HG03039 (cell line): ENCODE measurements around the gene DPY19L1.
"Not testable (repeated sequence)": the region's sequence is repeated elsewhere in the genome, so short reads cannot be mapped to it uniquely, and the experiment has no call there.

Experiments
- ATAC-seq: cut with Tn5 transposase; IDR thresholded peaks from one replicate; pipeline ENCODE4 v1.9.1; 2021; ENCODE audit warnings: mild to moderate bottlenecking, moderate library complexity; ENCODE audit not compliant: unreplicated experiment

The DPY19L1 gene

GRCh38 chr7:35035511-35035961 is 1.7 kb downstream of the DPY19L1 start:
- ATAC-seq = no peak

- ATAC-seq = no peak
Measured at GRCh38 chr7:35032166-35032565, 5.1 kb downstream of the DPY19L1 start.

GRCh38 chr7:35030848-35031247 is 6.4 kb downstream of the DPY19L1 start:
- no peak for ATAC-seq

- no peak for ATAC-seq
Measured at GRCh38 chr7:35029311-35029710, 8.0 kb downstream of the DPY19L1 start.

- no peak for ATAC-seq
Measured at GRCh38 chr7:35026150-35026549, 11.1 kb downstream of the DPY19L1 start.

GRCh38 chr7:35025369-35025870 is 11.9 kb downstream of the DPY19L1 start:
- ATAC-seq = no peak

GRCh38 chr7:35024298-35024697 is 13.0 kb downstream of the DPY19L1 start:
- no peak for ATAC-seq

GRCh38 chr7:35022725-35023124 is 14.6 kb downstream of the DPY19L1 start:
- no peak for ATAC-seq

GRCh38 chr7:35021445-35021844 is 15.8 kb downstream of the DPY19L1 start:
- no peak for ATAC-seq

GRCh38 chr7:35019801-35020200 is 17.5 kb downstream of the DPY19L1 start:
- no peak for ATAC-seq

- ATAC-seq = no peak
Measured at GRCh38 chr7:35019179-35019729, 18.0 kb downstream of the DPY19L1 start.

GRCh38 chr7:35015346-35015859 is 21.9 kb downstream of the DPY19L1 start:
- ATAC-seq = no peak

- ATAC-seq = no peak
Measured at GRCh38 chr7:35012160-35012559, 25.1 kb downstream of the DPY19L1 start.

GRCh38 chr7:35011085-35011484 is 26.2 kb downstream of the DPY19L1 start:
- no peak for ATAC-seq

- ATAC-seq = no peak
Measured at GRCh38 chr7:35007768-35008167, 29.5 kb downstream of the DPY19L1 start.

- ATAC-seq = no peak
Measured at GRCh38 chr7:35004531-35005095, 32.7 kb downstream of the DPY19L1 start.

GRCh38 chr7:35003679-35004303 is 33.5 kb downstream of the DPY19L1 start:
- no peak for ATAC-seq

- ATAC-seq = not testable (repeated sequence)
Measured at GRCh38 chr7:35003177-35003650, 34.1 kb downstream of the DPY19L1 start.

- ATAC-seq = not testable (repeated sequence)
Measured at GRCh38 chr7:34998335-34998734, 39.0 kb downstream of the DPY19L1 start.

- peak; percentile 38 for ATAC-seq
Measured at GRCh38 chr7:34996423-34997090, 40.7 kb downstream of the DPY19L1 start.

- no peak for ATAC-seq
Measured at GRCh38 chr7:34995757-34996156, 41.5 kb downstream of the DPY19L1 start.
